Smooth muscle cell (in vitro differentiated cells): ENCODE measurements around the gene PPP1R1C. TPM values are rescaled to one million over a fixed set of nuclear protein-coding genes. Genes with fewer than 3 reads are reported as not detected.
A peak's percentile ranks its signal among the peaks of the same experiment; 100 is the strongest.

Experiments used
- DNase-seq: peaks from one replicate; lab custom pipeline; 2025; ENCODE audit not compliant: unreplicated experiment; lab: John Stamatoyannopoulos, UW
- H2AFZ ChIP-seq: fragments of 200-600 bp; sonication (generic); 2 replicates; pipeline ENCODE4 v1.6.0; 2016; ENCODE audit warnings: antibody characterized with exemption, low read depth, mild to moderate bottlenecking
- H3F3A ChIP-seq: fragments of 200-600 bp; sonication (generic); 2 replicates; pipeline ENCODE4 v1.6.0; 2017; ENCODE audit warnings: antibody characterized with exemption, low read depth
- H3K27ac ChIP-seq: fragments of 200-600 bp; sonication (generic); 2 replicates; pipeline ENCODE4 v1.5.1; 2016; ENCODE audit warnings: low read depth, mild to moderate bottlenecking
- H3K27me3 ChIP-seq: fragments of 200-600 bp; sonication (generic); 2 replicates; pipeline ENCODE4 v1.6.1; 2016; ENCODE audit warnings: low read depth, mild to moderate bottlenecking
- H3K36me3 ChIP-seq: fragments of 200-600 bp; sonication (generic); 2 replicates; pipeline ENCODE4 v1.5.1; 2016; ENCODE audit warnings: low read depth
- H3K4me1 ChIP-seq: fragments of 200-600 bp; sonication (generic); 2 replicates; pipeline ENCODE4 v1.5.1; 2016; ENCODE audit warnings: low read depth
- H3K4me2 ChIP-seq: fragments of 200-600 bp; sonication (generic); 2 replicates; pipeline ENCODE4 v1.6.0; 2016; ENCODE audit warnings: mild to moderate bottlenecking
- H3K4me3 ChIP-seq: fragments of 200-600 bp; sonication (generic); 2 replicates; pipeline ENCODE4 v1.5.1; 2016; ENCODE audit warnings: mild to moderate bottlenecking
- H3K79me2 ChIP-seq: fragments of 200-600 bp; sonication (generic); 2 replicates; pipeline ENCODE4 v1.6.0; 2016; ENCODE audit warnings: low read depth, mild to moderate bottlenecking
- H3K9ac ChIP-seq: fragments of 200-600 bp; sonication (generic); 2 replicates; pipeline ENCODE4 v1.6.0; 2016; ENCODE audit warnings: low read depth
- H3K9me3 ChIP-seq: fragments of 200-600 bp; sonication (generic); replicated peaks from 2 replicates; pipeline ENCODE4 v1.5.1; 2016; ENCODE audit warnings: low read depth
- H4K20me1 ChIP-seq: fragments of 200-600 bp; sonication (generic); 2 replicates; pipeline ENCODE4 v1.6.0; 2016; ENCODE audit warnings: low read depth
- WGBS: methylation state at CpG from one replicate; pipeline ENCODE4 v1.1.7; 2016; ENCODE audit warnings: low lambda C conversion rate; 5-methylcytosine and 5-hydroxymethylcytosine counted together
- polyA plus RNA-seq: library from polyadenylated mRNA; unstranded; fragments of >200 nt; fragmentation: Nextera tagmentation; extraction: Ambion mirVana; gene quantifications from 2 replicates; pipeline ENCODE4 v1.2.1, GENCODE V29; 2016
- total RNA-seq: library from RNA; depleted of rRNA; stranded (reverse); fragments of >200 nt; gene quantifications from 2 replicates; pipeline ENCODE4 v1.2.3, GENCODE V29; 2014
- TF ChIP-seq, protein P1 (sequence below): fragments of 200-600 bp; sonication (generic); IDR thresholded peaks from 2 replicates; pipeline ENCODE4 v1.5.1; 2017; ENCODE audit warnings: borderline replicate concordance, mild to moderate bottlenecking, antibody characterized with exemption; ENCODE audit not compliant: insufficient read depth, poor library complexity, severe bottlenecking

The PPP1R1C gene
- total and polyA plus RNA-seq, 2 experiments from 2014 or later: 2.3 to 3.3 TPM

DNA sequence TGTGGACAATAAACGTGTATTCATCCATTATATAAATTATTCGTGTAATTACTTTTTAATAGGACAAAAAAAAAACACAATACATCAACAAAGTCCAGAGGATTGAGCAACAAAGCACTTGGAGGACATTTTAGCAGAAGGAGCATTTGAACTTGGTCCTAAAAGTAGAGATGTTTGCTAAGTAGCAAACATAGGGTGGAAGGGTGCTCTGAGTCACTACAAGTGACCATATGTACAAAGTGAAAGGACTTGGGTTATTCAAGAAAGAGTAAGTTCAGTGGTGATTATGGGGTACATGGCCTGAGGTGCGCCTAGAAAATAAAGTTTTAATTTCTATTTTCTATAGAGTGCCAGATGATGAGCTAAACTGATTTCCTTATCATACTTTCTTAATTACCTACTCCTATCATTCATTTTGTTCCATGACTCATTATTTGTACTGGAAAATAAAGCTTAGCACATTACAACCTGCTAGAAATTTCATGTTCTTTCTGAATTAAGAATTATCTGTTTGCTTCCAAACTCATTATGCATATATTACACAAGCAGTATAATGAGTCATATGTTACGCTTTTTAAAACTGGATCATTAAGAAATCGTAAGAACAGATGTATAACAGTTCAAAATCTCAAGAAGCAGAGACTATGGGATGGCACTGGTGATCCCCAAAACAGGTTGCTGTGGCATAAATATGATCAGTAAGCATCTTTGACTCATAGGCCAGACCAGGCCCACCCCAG lies 13.1 kb upstream of the PPP1R1C start:
- Histone ChIP-seq H4K20me1 (no peaks in the 10 kb centered on the region), H3K36me3 (no peaks in the 10 kb centered on the region), H3K9me3 (no peaks in the 10 kb centered on the region), H3K27me3 (no peaks in the 10 kb centered on the region), H3K79me2 (no peaks in the 10 kb centered on the region), H3K4me1 (no peaks in the 10 kb centered on the region), H3K4me2 (no peak overlapping the region), H3K4me3 (no peak overlapping the region), H3F3A (no peaks in the 10 kb centered on the region), H3K27ac (no peak overlapping the region), H3K9ac (no peak overlapping the region), H2AFZ (no peak overlapping the region)
- TF ChIP-seq, protein P1, sequence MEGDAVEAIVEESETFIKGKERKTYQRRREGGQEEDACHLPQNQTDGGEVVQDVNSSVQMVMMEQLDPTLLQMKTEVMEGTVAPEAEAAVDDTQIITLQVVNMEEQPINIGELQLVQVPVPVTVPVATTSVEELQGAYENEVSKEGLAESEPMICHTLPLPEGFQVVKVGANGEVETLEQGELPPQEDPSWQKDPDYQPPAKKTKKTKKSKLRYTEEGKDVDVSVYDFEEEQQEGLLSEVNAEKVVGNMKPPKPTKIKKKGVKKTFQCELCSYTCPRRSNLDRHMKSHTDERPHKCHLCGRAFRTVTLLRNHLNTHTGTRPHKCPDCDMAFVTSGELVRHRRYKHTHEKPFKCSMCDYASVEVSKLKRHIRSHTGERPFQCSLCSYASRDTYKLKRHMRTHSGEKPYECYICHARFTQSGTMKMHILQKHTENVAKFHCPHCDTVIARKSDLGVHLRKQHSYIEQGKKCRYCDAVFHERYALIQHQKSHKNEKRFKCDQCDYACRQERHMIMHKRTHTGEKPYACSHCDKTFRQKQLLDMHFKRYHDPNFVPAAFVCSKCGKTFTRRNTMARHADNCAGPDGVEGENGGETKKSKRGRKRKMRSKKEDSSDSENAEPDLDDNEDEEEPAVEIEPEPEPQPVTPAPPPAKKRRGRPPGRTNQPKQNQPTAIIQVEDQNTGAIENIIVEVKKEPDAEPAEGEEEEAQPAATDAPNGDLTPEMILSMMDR: no peak
- no peak for DNase-seq
- WGBS: 88% methylated on average over 5 of the region's 5 CpGs

DNA sequence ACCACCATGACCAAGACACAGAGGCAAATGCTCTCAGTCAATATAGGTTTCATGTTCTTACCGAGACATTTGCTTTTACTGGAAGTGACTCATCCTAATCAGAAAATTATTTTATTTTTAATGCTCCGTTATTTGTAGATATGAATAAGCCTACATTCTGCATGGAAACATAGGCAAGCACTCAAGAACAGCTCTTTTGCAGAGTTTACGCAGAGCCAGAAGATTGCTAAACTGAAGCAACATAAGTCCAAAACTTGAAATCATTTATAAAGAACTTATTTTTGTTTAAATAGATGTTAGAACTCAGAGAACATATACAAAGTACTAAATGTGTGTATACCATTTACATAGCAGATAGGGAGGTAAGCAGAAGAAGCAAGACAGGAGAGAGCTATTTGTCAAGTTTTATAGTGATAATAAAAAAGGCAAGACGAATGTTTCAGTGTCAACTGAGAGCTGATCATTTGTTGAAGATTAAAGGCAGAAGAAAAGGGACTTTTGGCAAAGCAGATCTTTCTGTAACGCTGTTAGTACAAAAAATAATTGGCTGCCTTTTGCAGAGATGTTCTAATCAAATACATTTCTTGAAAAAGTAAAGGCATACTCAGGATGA lies 12.4 kb upstream of the PPP1R1C start:
- no peak overlapping the region for H3K4me3 ChIP-seq
- no peak for DNase-seq
- no peaks in the 10 kb centered on the region for H3K4me1 ChIP-seq
- H3F3A ChIP-seq: no peaks in the 10 kb centered on the region
- no peak overlapping the region for H3K4me2 ChIP-seq
- TF ChIP-seq, protein P1: no peak
- H3K27me3 ChIP-seq: no peaks in the 10 kb centered on the region
- no peaks in the 10 kb centered on the region for H3K79me2 ChIP-seq
- H4K20me1 ChIP-seq: no peaks in the 10 kb centered on the region
- no peak overlapping the region for H2AFZ ChIP-seq
- no peak overlapping the region for H3K9ac ChIP-seq
- H3K9me3 ChIP-seq: no peaks in the 10 kb centered on the region
- 66% methylated on average over 5 of the region's 5 CpGs for WGBS
- no peaks in the 10 kb centered on the region for H3K36me3 ChIP-seq
- H3K27ac ChIP-seq: no peak overlapping the region

DNA sequence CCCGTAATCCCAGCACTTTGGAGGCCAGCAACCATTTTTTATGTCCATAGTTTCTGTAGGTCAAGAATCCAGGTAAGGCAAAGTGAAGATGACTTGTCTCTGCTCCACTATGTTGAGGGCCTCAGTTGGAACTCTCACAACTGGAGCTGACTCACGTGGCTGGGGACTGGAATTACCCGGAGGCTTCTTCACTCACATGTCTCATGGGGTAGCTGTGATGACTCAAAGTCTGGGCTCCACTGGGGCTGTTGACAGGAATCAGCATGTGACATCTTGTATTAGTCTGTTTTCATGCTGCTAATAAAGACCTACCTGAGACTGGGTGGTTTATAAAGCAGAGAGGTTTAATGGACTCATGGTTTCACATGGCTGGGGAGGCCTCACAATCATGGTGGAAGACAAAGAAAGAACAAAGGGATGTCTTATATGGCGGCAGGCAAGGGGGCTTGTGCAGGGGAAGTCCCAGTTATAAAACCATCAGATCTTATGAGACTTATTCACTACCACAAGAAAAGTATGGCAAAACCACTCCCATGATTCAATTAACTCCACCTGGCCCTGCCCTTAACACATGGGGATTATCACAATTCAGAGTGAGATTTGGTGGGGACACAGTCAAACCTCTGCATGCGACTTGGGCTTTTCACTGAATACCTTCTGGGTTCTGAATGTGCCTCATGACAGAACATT lies 7.8 kb upstream of the PPP1R1C start:
- H3F3A ChIP-seq: no peaks in the 10 kb centered on the region
- no peaks in the 10 kb centered on the region for H3K27me3 ChIP-seq
- no peaks in the 10 kb centered on the region for H3K9me3 ChIP-seq
- WGBS: 68% methylated on average over 5 of the region's 5 CpGs
- DNase-seq: no peak
- no peak overlapping the region for H3K4me3 ChIP-seq
- H3K9ac ChIP-seq: peak overlapping the region; percentile 24
- no peaks in the 10 kb centered on the region for H4K20me1 ChIP-seq
- TF ChIP-seq, protein P1: no peak
- no peaks in the 10 kb centered on the region for H3K79me2 ChIP-seq
- peak overlapping the region; percentile 88 for H3K27ac ChIP-seq
- H3K4me1 ChIP-seq: no peaks in the 10 kb centered on the region
- no peaks in the 10 kb centered on the region for H3K36me3 ChIP-seq
- no peak overlapping the region for H2AFZ ChIP-seq
- no peak overlapping the region for H3K4me2 ChIP-seq
